HL-60 (cell line): ENCODE measurements around the gene NHSL1.

Experiments used
- DNase-seq, 2 experiments: peaks; one replicate each; pipeline ENCODE4 v3.0.0-alpha.2; 2010 to 2020; ENCODE audit warnings: low read depth in 1 of 2, low spot score in 1 of 2
- H3K27ac ChIP-seq: fragments of 250-450 bp; sonication (Bioruptor Pico); replicated peaks from 2 replicates; pipeline ENCODE4 v1.5.1; 2020; ENCODE audit warnings: mild to moderate bottlenecking, moderate library complexity
- H3K27me3 ChIP-seq: fragments of 250-450 bp; sonication (Bioruptor Pico); 2 replicates; pipeline ENCODE4 v1.5.1; 2021; ENCODE audit warnings: mild to moderate bottlenecking, moderate library complexity; ENCODE audit not compliant: insufficient read depth, poor library complexity, severe bottlenecking
- H3K4me3 ChIP-seq: replicated peaks from 2 replicates; pipeline ENCODE4 v1.5.1; 2011; ENCODE audit warnings: mild to moderate bottlenecking, control low read depth, low read length; ENCODE audit not compliant: insufficient read depth
- CTCF ChIP-seq: IDR thresholded peaks from one replicate; pipeline ENCODE4 v1.5.1; 2011; ENCODE audit warnings: low read length, control low read depth, inconsistent platforms; ENCODE audit not compliant: insufficient read depth
- GABPA ChIP-seq: IDR thresholded peaks from 2 replicates; pipeline ENCODE4 v1.6.1; 2012; ENCODE audit warnings: low read depth
- POLR2AphosphoS5 ChIP-seq: IDR thresholded peaks from 2 replicates; pipeline ENCODE4 v1.6.1; 2012; ENCODE audit warnings: low read depth
- REST ChIP-seq: IDR thresholded peaks from 2 replicates; pipeline ENCODE4 v1.6.1; 2012; ENCODE audit warnings: low read depth; ENCODE audit not compliant: insufficient replicate concordance
- SPI1 ChIP-seq: IDR thresholded peaks from 2 replicates; pipeline ENCODE4 v1.6.1; 2012; ENCODE audit warnings: low read depth, mild to moderate bottlenecking, borderline replicate concordance

The NHSL1 gene

DNA sequence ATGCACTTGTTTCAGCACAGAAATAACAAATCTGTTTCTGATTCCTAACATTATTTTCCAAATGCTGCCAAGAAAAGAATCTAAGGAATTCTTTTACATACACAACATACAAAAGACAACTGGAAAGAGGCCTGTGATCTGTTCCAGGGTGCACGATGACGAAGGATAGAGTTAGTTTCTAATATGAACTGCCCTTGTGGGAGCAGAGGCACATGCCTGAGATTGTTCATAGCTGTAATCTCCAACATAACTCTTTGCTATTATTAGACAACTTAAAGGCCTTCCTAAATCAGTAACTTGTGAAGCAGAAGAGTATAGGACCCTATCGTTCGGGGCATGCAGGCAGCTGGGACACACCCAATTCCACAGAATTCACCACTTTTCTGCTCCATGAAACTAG lies 41.2 kb upstream of the NHSL1 start:
- TF ChIP-seq CTCF = no peak
- no peak for TF ChIP-seq REST
- TF ChIP-seq SPI1 = no peak
- TF ChIP-seq POLR2AphosphoS5 = no peak
- TF ChIP-seq GABPA = no peak
- Histone ChIP-seq H3K4me3 (no peak overlapping the region), H3K27me3 (no peaks in the 10 kb centered on the region), H3K27ac (no peak overlapping the region)
- DNase-seq = no peak

GRCh38 chr6:138539876-138540275 lies 40.6 kb upstream of the NHSL1 start:
- no peak overlapping the region for H3K27ac ChIP-seq
- H3K27me3 ChIP-seq = no peaks in the 10 kb centered on the region
- H3K4me3 ChIP-seq = no peak overlapping the region
- DNase-seq = no peak
- TF ChIP-seq POLR2AphosphoS5 = no peak
- no peak for TF ChIP-seq SPI1
- TF ChIP-seq CTCF = no peak
- TF ChIP-seq REST = no peak
- TF ChIP-seq GABPA = no peak

DNA sequence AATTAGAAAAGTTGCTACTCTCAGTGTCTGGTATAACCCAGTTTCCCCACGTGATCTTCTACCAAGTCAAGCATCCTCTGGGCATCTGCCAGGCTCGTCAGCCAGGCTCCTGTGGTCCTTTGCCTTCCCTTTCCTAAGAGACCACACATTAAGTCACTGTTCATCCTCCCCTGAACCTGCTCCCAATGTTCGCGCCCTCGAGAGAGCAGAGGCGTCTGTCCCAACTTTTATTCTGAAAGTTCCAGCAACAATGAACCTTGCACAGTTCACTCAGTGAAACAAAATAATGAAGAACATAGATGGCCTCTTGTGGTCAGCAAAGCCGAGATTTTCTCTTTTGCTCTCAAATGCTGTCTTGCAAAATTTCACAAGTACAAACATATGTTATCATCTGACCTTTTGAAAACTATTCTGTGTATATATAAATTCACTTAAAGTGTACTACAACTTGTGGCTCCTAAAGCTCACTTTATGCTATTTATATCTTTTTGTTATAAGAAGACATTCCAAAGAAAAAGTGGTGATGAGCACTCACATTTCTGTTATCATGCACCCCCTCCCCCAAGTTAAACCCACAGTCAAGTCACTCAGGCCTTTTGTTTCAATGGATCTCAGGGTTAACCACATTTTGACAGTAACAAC lies 39.2 kb upstream of the NHSL1 start:
- Histone ChIP-seq H3K27ac (no peak overlapping the region), H3K4me3 (no peak overlapping the region), H3K27me3 (no peaks in the 10 kb centered on the region)
- TF ChIP-seq POLR2AphosphoS5 (no peak), CTCF (no peak), GABPA (no peak), SPI1 (no peak), REST (no peak)
- no peak for DNase-seq
